Gastroesophageal sphincter (tissue), 4 donors: ENCODE data around the gene LILRA5. TPM values are rescaled to one million over a fixed set of nuclear protein-coding genes. Genes with fewer than 3 reads are reported as not detected.
"Not testable (repeated sequence)": the region's sequence is repeated elsewhere in the genome, so short reads cannot be mapped to it uniquely, and the experiment has no call there.

ENCODE experiments used
- ATAC-seq: fragments of 150-250 bp; one replicate; pipeline ENCODE4 v1.9.1; 2016; ENCODE audit warnings: mild to moderate bottlenecking, moderate library complexity
- H3K27ac ChIP-seq, 4 donors: fragments of 200-600 bp; sonication (generic) in 3 of 4; 1 replicate in 3 of 4; 2 replicates in 1 of 4; pipeline ENCODE4 v1.5.1; 2016 to 2019
- H3K27me3 ChIP-seq: fragments of 200-600 bp; sonication (generic); one replicate; pipeline ENCODE4 v1.5.1; 2019
- H3K36me3 ChIP-seq, 2 donors: fragments of 200-600 bp; sonication (generic); one replicate each; pipeline ENCODE4 v1.5.1; 2019; ENCODE audit warnings: control low read depth in 1 of 2
- H3K4me1 ChIP-seq, 3 donors: fragments of 200-600 bp; sonication (generic); 1 replicate in 2 of 3; 2 replicates in 1 of 3; pipeline ENCODE4 v1.5.1; 2016 to 2019; ENCODE audit warnings: control low read depth in 2 of 3
- H3K4me3 ChIP-seq, 2 donors: fragments of 200-600 bp; sonication (generic); one replicate each; pipeline ENCODE4 v1.5.1; 2019; ENCODE audit warnings: mild to moderate bottlenecking in 1 of 2, moderate library complexity in 1 of 2
- H3K9me3 ChIP-seq, 3 donors: fragments of 200-600 bp; sonication (generic); one replicate each; pipeline ENCODE4 v1.5.1; 2017 to 2019; ENCODE audit warnings: control low read depth in 2 of 3
- EP300 ChIP-seq: sonication (generic); formaldehyde crosslinking; IDR thresholded peaks from one replicate; pipeline ENCODE4 v1.6.1; 2017; ENCODE audit warnings: antibody characterized with exemption, mild to moderate bottlenecking
- POLR2A ChIP-seq, 2 donors: fragments of 450-650 bp; IDR thresholded peaks; one replicate each; pipeline ENCODE4 v1.6.1; 2017; ENCODE audit warnings: antibody characterized with exemption in 2 of 2, mild to moderate bottlenecking in 2 of 2, moderate library complexity in 1 of 2
- POLR2AphosphoS5 ChIP-seq: sonication (generic); formaldehyde crosslinking; IDR thresholded peaks from one replicate; pipeline ENCODE4 v1.6.1; 2017; ENCODE audit warnings: antibody characterized with exemption
- WGBS, 2 donors: methylation state at CpG; one replicate each; pipeline ENCODE4 v1.1.5; 2018; ENCODE audit warnings: low coverage in 1 of 2; 5-methylcytosine and 5-hydroxymethylcytosine counted together
- total RNA-seq, 4 donors: library from RNA; depleted of rRNA; stranded (reverse); fragments of >200 nt; gene quantifications; one replicate each; pipeline ENCODE4 v1.1.0, GENCODE V29; 2016
- TF ChIP-seq, protein P1 (sequence below), 4 experiments: fragments of 200-600 bp in 2 of 4; fragments of 450-650 bp in 2 of 4; sonication (generic) in 1 of 4; IDR thresholded peaks; one replicate each; pipeline ENCODE4 v1.5.1; 2017 to 2019; ENCODE audit warnings: antibody characterized with exemption in 4 of 4, mild to moderate bottlenecking in 2 of 4, moderate library complexity in 2 of 4

LILRA5 gene
- total RNA-seq, 4 donors from 2014 or later = 2.7 to 8.6 (median 2.8) TPM; not detected in 1

DNA sequence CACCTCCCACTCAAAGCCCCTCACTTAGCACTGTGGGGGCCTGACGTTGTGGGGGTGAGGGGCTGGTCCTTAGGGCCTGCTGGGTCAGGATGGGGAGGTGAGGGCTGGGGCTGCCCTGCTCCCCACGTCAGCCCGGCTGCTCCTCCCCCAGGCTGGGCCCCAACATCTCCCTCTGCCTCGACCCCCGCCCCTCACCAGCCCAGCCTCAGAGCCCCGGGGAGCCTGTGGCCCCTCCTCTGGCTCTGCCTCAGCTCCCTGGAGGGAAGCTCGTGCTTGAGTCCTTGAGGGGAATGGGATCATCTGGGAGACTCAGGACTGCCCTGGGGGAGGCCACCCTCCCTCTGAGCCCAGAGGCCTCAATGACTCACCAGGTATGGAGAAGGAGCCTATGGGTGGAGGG, 19.2 kb upstream of the LILRA5 start:
- no peak overlapping the region for H3K27ac ChIP-seq
- no peaks in the 10 kb centered on the region for H3K4me1 ChIP-seq
- WGBS, 2 donors = no CpG with 5 or more reads among the region's 7 CpGs
- no peak for ATAC-seq
- H3K9me3 ChIP-seq = no peaks in the 10 kb centered on the region
- TF ChIP-seq, protein P1, sequence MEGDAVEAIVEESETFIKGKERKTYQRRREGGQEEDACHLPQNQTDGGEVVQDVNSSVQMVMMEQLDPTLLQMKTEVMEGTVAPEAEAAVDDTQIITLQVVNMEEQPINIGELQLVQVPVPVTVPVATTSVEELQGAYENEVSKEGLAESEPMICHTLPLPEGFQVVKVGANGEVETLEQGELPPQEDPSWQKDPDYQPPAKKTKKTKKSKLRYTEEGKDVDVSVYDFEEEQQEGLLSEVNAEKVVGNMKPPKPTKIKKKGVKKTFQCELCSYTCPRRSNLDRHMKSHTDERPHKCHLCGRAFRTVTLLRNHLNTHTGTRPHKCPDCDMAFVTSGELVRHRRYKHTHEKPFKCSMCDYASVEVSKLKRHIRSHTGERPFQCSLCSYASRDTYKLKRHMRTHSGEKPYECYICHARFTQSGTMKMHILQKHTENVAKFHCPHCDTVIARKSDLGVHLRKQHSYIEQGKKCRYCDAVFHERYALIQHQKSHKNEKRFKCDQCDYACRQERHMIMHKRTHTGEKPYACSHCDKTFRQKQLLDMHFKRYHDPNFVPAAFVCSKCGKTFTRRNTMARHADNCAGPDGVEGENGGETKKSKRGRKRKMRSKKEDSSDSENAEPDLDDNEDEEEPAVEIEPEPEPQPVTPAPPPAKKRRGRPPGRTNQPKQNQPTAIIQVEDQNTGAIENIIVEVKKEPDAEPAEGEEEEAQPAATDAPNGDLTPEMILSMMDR (IDR thresholded peaks at IDR 0.05) = no peak
- TF ChIP-seq EP300 (no peak), POLR2AphosphoS5 (no peak), POLR2A (IDR thresholded peaks at IDR 0.05) (no peak)
- no peak overlapping the region for H3K4me3 ChIP-seq
- no peaks in the 10 kb centered on the region for H3K36me3 ChIP-seq
- H3K27me3 ChIP-seq = peaks cover 35% of the 10 kb centered on the region

DNA sequence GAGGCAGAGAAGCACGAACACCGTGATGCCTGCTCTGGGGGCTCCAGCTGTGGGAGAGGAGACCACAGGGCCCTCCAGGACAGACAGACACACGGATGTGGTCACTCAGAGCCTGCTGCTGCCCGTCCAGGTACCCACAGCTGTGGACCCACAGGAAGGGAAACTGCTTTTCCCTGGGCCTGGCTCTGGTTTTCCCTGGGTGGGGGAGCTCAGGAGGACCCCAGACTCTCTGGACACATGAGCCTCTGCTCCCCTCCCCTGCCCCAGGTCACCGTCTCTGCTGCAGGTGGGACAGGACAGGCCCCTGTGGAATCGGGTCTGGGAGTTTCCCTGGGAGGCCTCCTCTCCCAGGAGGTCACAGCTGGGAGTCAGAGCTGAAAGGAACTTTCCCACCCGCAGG, 18.7 kb upstream of the LILRA5 start:
- H3K4me1 ChIP-seq = no peaks in the 10 kb centered on the region
- no CpG with 5 or more reads among the region's 7 CpGs for WGBS, 2 donors
- no peak overlapping the region for H3K4me3 ChIP-seq
- H3K27ac ChIP-seq = no peak overlapping the region
- H3K36me3 ChIP-seq = no peaks in the 10 kb centered on the region
- no peaks in the 10 kb centered on the region for H3K9me3 ChIP-seq
- H3K27me3 ChIP-seq = peaks cover 31% of the 10 kb centered on the region
- ATAC-seq = no peak
- TF ChIP-seq EP300 (no peak), POLR2A (IDR thresholded peaks at IDR 0.05) (no peak), POLR2AphosphoS5 (no peak)
- TF ChIP-seq, protein P1 (IDR thresholded peaks at IDR 0.05) = no peak

DNA sequence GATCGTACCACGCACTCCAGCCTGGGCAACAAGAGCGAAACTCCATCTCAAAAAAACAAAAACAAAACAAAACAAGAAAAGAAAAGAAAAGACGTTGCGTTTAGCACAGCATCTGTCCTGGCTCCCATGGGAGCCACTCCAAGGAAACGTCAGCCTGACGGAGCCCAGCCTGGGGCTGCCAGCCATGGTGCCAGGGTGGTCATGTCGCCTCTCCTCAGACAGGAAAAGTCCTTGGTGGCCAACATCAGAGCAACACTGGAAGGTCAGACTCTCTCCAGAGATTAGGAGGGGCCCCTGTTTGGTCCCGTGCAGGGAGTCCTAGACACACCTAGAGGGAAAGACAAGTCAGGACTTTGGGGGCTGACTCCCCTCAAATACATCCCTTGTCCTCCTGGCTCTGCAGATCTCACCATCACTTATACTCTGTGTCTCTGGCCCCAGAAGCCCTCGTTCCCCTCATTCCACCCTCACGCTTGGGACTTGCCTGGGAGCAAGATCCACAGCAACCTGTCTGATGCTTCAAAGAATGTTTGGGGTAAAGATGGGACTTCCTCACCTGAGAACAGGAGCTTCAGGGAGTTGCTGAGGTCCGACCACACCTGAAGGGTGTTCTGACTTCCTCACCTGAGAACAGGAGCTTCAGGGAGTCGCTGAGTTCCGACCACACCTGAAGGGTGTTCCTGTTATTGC, 16.7 kb upstream of the LILRA5 start:
- Histone ChIP-seq H3K9me3 (no peaks in the 10 kb centered on the region), H3K4me1 (no peaks in the 10 kb centered on the region), H3K36me3 (no peaks in the 10 kb centered on the region), H3K27ac (no peak overlapping the region), H3K4me3 (no peak overlapping the region), H3K27me3 (peaks cover 30% of the 10 kb centered on the region)
- 79 to 83% methylated on average over 6 to 10 of the region's 14 CpGs for WGBS, 2 donors
- no peak for ATAC-seq
- TF ChIP-seq POLR2AphosphoS5 (no peak), EP300 (no peak), POLR2A (IDR thresholded peaks at IDR 0.05) (no peak)
- TF ChIP-seq, protein P1 (IDR thresholded peaks at IDR 0.05) = no peak

DNA sequence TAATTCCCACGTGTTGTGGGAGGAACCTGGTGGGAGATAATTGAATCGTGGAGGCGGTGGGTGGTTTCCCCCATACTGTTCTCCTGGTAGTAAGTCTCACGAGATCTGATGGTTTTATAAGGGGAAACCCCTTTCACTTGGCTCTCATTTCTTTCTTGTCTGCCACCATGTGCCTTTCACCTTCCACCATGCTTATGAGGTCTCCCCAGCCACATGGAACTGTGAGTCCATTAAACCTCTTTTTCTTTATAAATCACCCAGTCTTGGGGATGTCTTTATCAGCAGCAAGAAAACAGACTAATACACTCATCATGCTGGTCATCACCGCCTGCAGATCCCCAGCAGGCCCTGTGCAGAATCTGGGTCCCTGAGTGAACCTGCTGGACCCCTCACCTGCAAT, 15.8 kb upstream of the LILRA5 start:
- WGBS, 2 donors = 60 to 61% methylated on average over 4 of the region's 5 CpGs
- not testable (repeated sequence) for H3K4me3 ChIP-seq, H3K27ac ChIP-seq, H3K9me3 ChIP-seq, ATAC-seq, H3K4me1 ChIP-seq, H3K36me3 ChIP-seq
- H3K27me3 ChIP-seq = peaks cover 30% of the 10 kb centered on the region

DNA sequence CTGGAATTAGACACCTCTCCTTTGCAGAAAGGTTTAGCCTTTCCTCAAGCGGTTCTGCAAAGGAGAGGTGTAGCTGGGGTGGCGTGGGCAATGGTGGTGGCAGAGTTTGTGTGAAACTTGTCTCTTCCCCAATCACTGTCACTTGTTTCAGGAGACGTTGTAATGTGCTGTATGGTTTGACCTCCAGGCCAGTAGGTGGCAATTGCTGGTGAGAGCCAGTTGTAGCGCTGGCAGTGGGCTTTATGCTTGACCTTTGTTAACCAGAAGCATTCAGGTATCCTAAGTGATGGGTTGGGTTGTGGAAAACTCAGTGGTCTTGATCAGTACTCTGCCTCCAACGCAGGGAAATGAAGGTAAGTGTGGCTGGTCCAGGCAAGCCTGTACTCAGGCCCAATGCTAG, 12.7 kb upstream of the LILRA5 start:
- Histone ChIP-seq H3K27ac (no peak overlapping the region), H3K36me3 (no peaks in the 10 kb centered on the region), H3K4me1 (no peaks in the 10 kb centered on the region), H3K27me3 (peaks cover 39% of the 10 kb centered on the region), H3K9me3 (no peaks in the 10 kb centered on the region), H3K4me3 (no peak overlapping the region)
- WGBS, 2 donors = 67% methylated on average over 4 of the region's 5 CpGs; no CpG with 5 or more reads in 1 of the 2 donors
- TF ChIP-seq POLR2A (IDR thresholded peaks at IDR 0.05) = no peak
- TF ChIP-seq, protein P1 (IDR thresholded peaks at IDR 0.05) = no peak
- TF ChIP-seq EP300 = no peak
- no peak for TF ChIP-seq POLR2AphosphoS5
- no peak for ATAC-seq
